ENCODE measurements around the gene MBD2. TPM values are rescaled to one million over a fixed set of nuclear protein-coding genes. Genes with fewer than 3 reads are reported as not detected.

The MBD2 gene
- total RNA-seq, 1 experiment from 2014 or later, result 53.3 TPM

- Histone ChIP-seq H3K27ac (ENCODE audit: low read length) (no peak overlapping the region), H3K4me1 (ENCODE audit: control insufficient read depth, insufficient read depth, low read length) (peaks cover 5% of the 10 kb centered on the region; the same call in 1 of the 2 replicates), H3K27me3 (ENCODE audit: control insufficient read depth, insufficient read depth, low read length) (no peaks in the 10 kb centered on the region), H3K4me3 (ENCODE audit: low read depth in 2 of 2, low read length in 2 of 2) (no peak overlapping the region), H3K9me3 (ENCODE audit: control insufficient read depth, insufficient read depth, low read depth, low read length) (no peaks in the 10 kb centered on the region), H3K36me3 (ENCODE audit: control insufficient read depth, insufficient read depth, low read length) (no peaks in the 10 kb centered on the region)
- peak; percentile 48; the same call in 1 of the 2 replicates for ATAC-seq
- intact Hi-C loops (cut with micrococcal nuclease; ENCODE audit: unreplicated experiment) (no loop called here), in situ Hi-C loops (cut with HindIII; ENCODE audit: low pct_unique_long_range_greater_than_20kb, low sequenced_read_pairs) (no loop called here)
- ChIA-PET CTCF (no interaction called here), POLR2A (no interaction called here)
- TF ChIP-seq TCF7L2 (IDR thresholded peaks at IDR 0.05; ENCODE audit: low read depth, low read length) (no peak), SIN3A (IDR thresholded peaks at IDR 0.05; ENCODE audit: borderline replicate concordance, insufficient read depth, low read depth, low read length) (no peak), POLR2AphosphoS5 (IDR thresholded peaks at IDR 0.05; ENCODE audit: low read depth, low read length) (no peak), CTCF (IDR thresholded peaks at IDR 0.05) (no peak), REST (IDR thresholded peaks at IDR 0.05; ENCODE audit: insufficient read depth in 1 of 2, low read depth in 2 of 2, low read length in 1 of 2) (no peak)
- DNase-seq (ENCODE audit: low read depth, low spot score), result no peak
- no TSS peak for BruUV-seq (replicated peaks)
Observed at GRCh38 chr18:54148678-54149077, 75.8 kb downstream of the MBD2 start.

- POLR2A ChIA-PET, result no interaction called here
- no peaks in the 10 kb centered on the region for H3K36me3 ChIP-seq (ENCODE audit: control insufficient read depth, insufficient read depth, low read length)
- in situ Hi-C loops (cut with HindIII; ENCODE audit: low pct_unique_long_range_greater_than_20kb, low sequenced_read_pairs), result no loop called here
Observed at GRCh38 chr18:54148151-54148550, 76.3 kb downstream of the MBD2 start.

More at GRCh38 chr18:54148151-54148550, 76.3 kb downstream of the MBD2 start:
- TF ChIP-seq SIN3A (IDR thresholded peaks at IDR 0.05; ENCODE audit: borderline replicate concordance, insufficient read depth, low read depth, low read length) (no peak), REST (IDR thresholded peaks at IDR 0.05; ENCODE audit: insufficient read depth in 1 of 2, low read depth in 2 of 2, low read length in 1 of 2) (no peak), CTCF (IDR thresholded peaks at IDR 0.05) (no peak), POLR2AphosphoS5 (IDR thresholded peaks at IDR 0.05; ENCODE audit: low read depth, low read length) (no peak), TCF7L2 (IDR thresholded peaks at IDR 0.05; ENCODE audit: low read depth, low read length) (no peak)
- H3K9me3 ChIP-seq (ENCODE audit: control insufficient read depth, insufficient read depth, low read depth, low read length), result no peaks in the 10 kb centered on the region
- intact Hi-C loops (cut with micrococcal nuclease; ENCODE audit: unreplicated experiment), result no loop called here
- peaks cover 5% of the 10 kb centered on the region; the same call in 1 of the 2 replicates for H3K4me1 ChIP-seq (ENCODE audit: control insufficient read depth, insufficient read depth, low read length)
- CTCF ChIA-PET, result no interaction called here
- ATAC-seq (no peak), DNase-seq (ENCODE audit: low read depth, low spot score) (no peak)
- no peak overlapping the region for H3K27ac ChIP-seq (ENCODE audit: low read length)
- no peaks in the 10 kb centered on the region for H3K27me3 ChIP-seq (ENCODE audit: control insufficient read depth, insufficient read depth, low read length)
- no peak overlapping the region for H3K4me3 ChIP-seq (ENCODE audit: low read depth in 2 of 2, low read length in 2 of 2)
- no TSS peak for BruUV-seq (replicated peaks)
